Endothelial cell of umbilical vein (primary cell): Measurements from ENCODE around the gene P2RX2. TPM values are rescaled to one million over a fixed set of nuclear protein-coding genes. Genes with fewer than 3 reads are reported as not detected.

Experiments used
- BruUV-seq: library from RNA; stranded (reverse); fragments of 400-500 nt; replicated peaks from 2 replicates; lab custom pipeline; 2021; lab: Mats Ljungman, UMichigan
- CTCF ChIA-PET: fragments of 300-600, 350-600 bp; sonication (Branson Sonifier 250); formaldehyde crosslinking; loops from one replicate; lab custom pipeline; 2021; ENCODE audit warnings: antibody characterized with exemption, inconsistent platforms; lab: Charles Lee
- POLR2A ChIA-PET: fragments of 300-600, 350-600 bp; sonication (Branson Sonifier 250); formaldehyde crosslinking; loops from one replicate; lab custom pipeline; 2021; ENCODE audit warnings: antibody characterized with exemption, inconsistent platforms; lab: Charles Lee
- DNase-seq: peaks from one replicate; pipeline ENCODE4 v3.0.0-alpha.2; 2011; ENCODE audit warnings: low read depth, low spot score
- FAIRE-seq: peaks from 2 replicates; lab custom pipeline; 2011; peaks lifted over from hg19 to GRCh38; lab: Jason Lieb, UNC
- H2AFZ ChIP-seq: 2 replicates; pipeline ENCODE4 v1.6.0; 2012; ENCODE audit warnings: low read depth, low read length, control low read depth, inconsistent platforms
- H3K27ac ChIP-seq: 2 replicates; pipeline ENCODE4 v1.5.1; 2011; ENCODE audit warnings: low read depth, mild to moderate bottlenecking, control low read depth, low read length, moderate library complexity; ENCODE audit not compliant: insufficient read depth
- H3K27me3 ChIP-seq, 2 experiments: 2 replicates each; pipeline versions ENCODE4 v1.6.0 to v1.6.1; 2011; ENCODE audit warnings: low read length in 2 of 2, mixed read lengths in 1 of 2; ENCODE audit not compliant: control insufficient read depth in 2 of 2, insufficient read depth in 2 of 2
- H3K36me3 ChIP-seq, 2 experiments: 2 replicates in 1 of 2; 3 replicates in 1 of 2; pipeline ENCODE4 v1.5.1; 2011; ENCODE audit warnings: low read length in 2 of 2, mild to moderate bottlenecking in 1 of 2, moderate library complexity in 1 of 2; ENCODE audit not compliant: control insufficient read depth in 2 of 2, insufficient read depth in 2 of 2; ENCODE audit errors: extremely low read depth in 1 of 2
- H3K4me1 ChIP-seq: 3 replicates; pipeline ENCODE4 v1.5.1; 2011; ENCODE audit warnings: mild to moderate bottlenecking, low read length; ENCODE audit not compliant: control insufficient read depth, insufficient read depth; ENCODE audit errors: extremely low read depth
- H3K4me2 ChIP-seq: 2 replicates; pipeline ENCODE4 v1.6.1; 2011; ENCODE audit warnings: low read length, control low read depth, mixed read lengths; ENCODE audit not compliant: insufficient read depth
- H3K4me3 ChIP-seq, 3 experiments: fragments of 200-600 bp in 1 of 3; sonication (generic), shearing (Covaris generic) in 1 of 3; replicated peaks in 1 of 3; 2 replicates each; pipeline ENCODE4 v1.5.1; 2011 to 2016; ENCODE audit warnings: control low read depth in 3 of 3, low read length in 3 of 3, mild to moderate bottlenecking in 2 of 3, inconsistent platforms in 1 of 3, low read depth in 1 of 3, moderate library complexity in 1 of 3; ENCODE audit not compliant: insufficient read depth in 1 of 3
- H3K79me2 ChIP-seq: 2 replicates; pipeline ENCODE4 v1.6.0; 2012; ENCODE audit warnings: low read length, inconsistent platforms; ENCODE audit not compliant: control insufficient read depth, insufficient read depth
- H3K9ac ChIP-seq: replicated peaks from 2 replicates; pipeline ENCODE3; 2011; ENCODE audit warnings: low read length, control low read depth; ENCODE audit not compliant: insufficient read depth; ENCODE audit errors: extremely low read depth
- H3K9me1 ChIP-seq: replicated peaks from 3 replicates; pipeline ENCODE4 v1.6.0; 2011; ENCODE audit warnings: mild to moderate bottlenecking, low read length; ENCODE audit not compliant: control insufficient read depth, insufficient read depth; ENCODE audit errors: extremely low read depth
- H3K9me3 ChIP-seq: replicated peaks from 2 replicates; pipeline ENCODE4 v1.5.1; 2012; ENCODE audit warnings: low read length, inconsistent platforms; ENCODE audit not compliant: control insufficient read depth, insufficient read depth
- H4K20me1 ChIP-seq: replicated peaks from 2 replicates; pipeline ENCODE3; 2011; ENCODE audit warnings: mild to moderate bottlenecking, low read length; ENCODE audit not compliant: control insufficient read depth, insufficient read depth; ENCODE audit errors: extremely low read depth
- EZH2 ChIP-seq: IDR thresholded peaks from 2 replicates; pipeline ENCODE4 v1.6.1; 2012; ENCODE audit warnings: borderline replicate concordance, low read depth, mild to moderate bottlenecking, moderate library complexity, low read length, inconsistent platforms; ENCODE audit not compliant: severe bottlenecking
- FOS ChIP-seq: IDR thresholded peaks from 2 replicates; pipeline ENCODE4 v1.6.1; 2011; ENCODE audit warnings: mild to moderate bottlenecking, low read length, moderate library complexity, borderline replicate concordance; ENCODE audit not compliant: insufficient read depth
- GATA2 ChIP-seq: IDR thresholded peaks from 2 replicates; pipeline ENCODE4 v1.7.0; 2011; ENCODE audit warnings: low read depth, mild to moderate bottlenecking, moderate library complexity, mixed read lengths, low read length; ENCODE audit not compliant: insufficient read length, insufficient read depth
- JUN ChIP-seq: IDR thresholded peaks from 2 replicates; pipeline ENCODE4 v1.6.1; 2011; ENCODE audit warnings: borderline replicate concordance, low read depth; ENCODE audit not compliant: insufficient read length, insufficient read depth
- MAX ChIP-seq: IDR thresholded peaks from 2 replicates; pipeline ENCODE4 v1.6.1; 2011; ENCODE audit not compliant: insufficient read depth, insufficient read length
- MYC ChIP-seq: IDR thresholded peaks from one replicate; pipeline ENCODE4 v1.6.1; 2011; ENCODE audit warnings: mild to moderate bottlenecking, low read depth, low read length
- POLR2A ChIP-seq: IDR thresholded peaks from 2 replicates; pipeline ENCODE4 v1.6.1; 2012; ENCODE audit warnings: low read depth, mild to moderate bottlenecking, control low read depth, low read length
- POLR2AphosphoS5 ChIP-seq: IDR thresholded peaks from 2 replicates; pipeline ENCODE4 v1.6.1; 2012; ENCODE audit warnings: low read depth, mild to moderate bottlenecking, control low read depth, low read length, moderate library complexity; ENCODE audit not compliant: insufficient read depth
- dilution Hi-C: fragments of 300-500 bp; cut with MboI; formaldehyde crosslinking; loops from one replicate; pipeline ENCODE4 v1.15.0; 2019; ENCODE audit warnings: low sequenced_read_pairs; ENCODE audit not compliant: extremely low pct_ligation_motif_present
- intact Hi-C: fragments of 100-400 bp; cut with micrococcal nuclease; formaldehyde crosslinking; loops from one replicate; pipeline ENCODE4 v1.10.0; 2022
- polyA plus RNA-seq, 4 experiments: library from polyadenylated mRNA; depleted of rRNA in 3 of 4; stranded (reverse) in 3 of 4; unstranded in 1 of 4; fragments of >200 nt; gene quantifications; 2 replicates each; pipeline versions ENCODE4 v1.2.1 to v1.2.3, GENCODE V29; 2011 to 2012; ENCODE audit warnings: missing spikeins in 1 of 4
- total RNA-seq: library from RNA; stranded (reverse); gene quantifications from 2 replicates; pipeline ENCODE4 v1.2.3, GENCODE V29; 2021
- TF ChIP-seq, protein P1 (sequence below), 2 donors: IDR thresholded peaks; 1 replicate in 1 of 2; 2 replicates in 1 of 2; pipeline ENCODE4 v1.5.1; 2011; ENCODE audit warnings: low read length in 2 of 2, mild to moderate bottlenecking in 2 of 2, moderate library complexity in 2 of 2, control low read depth in 1 of 2, inconsistent platforms in 1 of 2, low read depth in 1 of 2; ENCODE audit not compliant: insufficient read depth in 1 of 2; ENCODE audit errors: extremely low read depth in 1 of 2

The P2RX2 gene
- total and polyA plus RNA-seq, 2 donors (not counting 3 experiments of a cell fraction or from before 2014, with no cell fraction given), result not detected

GRCh38 chr12:132624910-132625630, 6.5 kb downstream of the P2RX2 start:
- no peaks in the 10 kb centered on the region for H3K9me1 ChIP-seq
- no peaks in the 10 kb centered on the region for H3K9me3 ChIP-seq
- no peaks in the 10 kb centered on the region for H3K79me2 ChIP-seq
- DNase-seq (no peak), FAIRE-seq (no peak)
- H3K27me3 ChIP-seq, result peaks cover 0 to 1% of the 10 kb centered on the region in 2 experiments
- no peak overlapping the region for H3K9ac ChIP-seq
- dilution Hi-C loops, result no loop called here
- no peak overlapping the region for H3K4me3 ChIP-seq
- no peak overlapping the region for H3K4me2 ChIP-seq
- H3K4me1 ChIP-seq, result no peaks in the 10 kb centered on the region
- BruUV-seq, result no TSS peak
- no peaks in the 10 kb centered on the region for H4K20me1 ChIP-seq
- H2AFZ ChIP-seq, result no peak overlapping the region
- CTCF ChIA-PET, result interaction anchor here (1.4 to 1.9 kb wide), 2 partner anchors 10 to 14 kb away, joined by 3 to 7 read pairs; no protein-coding TSS in a partner anchor
- TF ChIP-seq POLR2A (no peak), POLR2AphosphoS5 (no peak), EZH2 (no peak), GATA2 (no peak), JUN (no peak), MAX (no peak), FOS (no peak), MYC (no peak)
- TF ChIP-seq, protein P1, sequence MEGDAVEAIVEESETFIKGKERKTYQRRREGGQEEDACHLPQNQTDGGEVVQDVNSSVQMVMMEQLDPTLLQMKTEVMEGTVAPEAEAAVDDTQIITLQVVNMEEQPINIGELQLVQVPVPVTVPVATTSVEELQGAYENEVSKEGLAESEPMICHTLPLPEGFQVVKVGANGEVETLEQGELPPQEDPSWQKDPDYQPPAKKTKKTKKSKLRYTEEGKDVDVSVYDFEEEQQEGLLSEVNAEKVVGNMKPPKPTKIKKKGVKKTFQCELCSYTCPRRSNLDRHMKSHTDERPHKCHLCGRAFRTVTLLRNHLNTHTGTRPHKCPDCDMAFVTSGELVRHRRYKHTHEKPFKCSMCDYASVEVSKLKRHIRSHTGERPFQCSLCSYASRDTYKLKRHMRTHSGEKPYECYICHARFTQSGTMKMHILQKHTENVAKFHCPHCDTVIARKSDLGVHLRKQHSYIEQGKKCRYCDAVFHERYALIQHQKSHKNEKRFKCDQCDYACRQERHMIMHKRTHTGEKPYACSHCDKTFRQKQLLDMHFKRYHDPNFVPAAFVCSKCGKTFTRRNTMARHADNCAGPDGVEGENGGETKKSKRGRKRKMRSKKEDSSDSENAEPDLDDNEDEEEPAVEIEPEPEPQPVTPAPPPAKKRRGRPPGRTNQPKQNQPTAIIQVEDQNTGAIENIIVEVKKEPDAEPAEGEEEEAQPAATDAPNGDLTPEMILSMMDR (IDR thresholded peaks at IDR 0.05; ENCODE audit: extremely low read depth in 1 of 2, insufficient read depth in 1 of 2, low read depth in 1 of 2, low read length in 2 of 2), result no peak
- intact Hi-C loops, result no loop called here
- H3K36me3 ChIP-seq, result peaks cover 0 to 11% of the 10 kb centered on the region in 2 experiments
- POLR2A ChIA-PET, result no interaction called here
- no peak overlapping the region for H3K27ac ChIP-seq
